GM08714 (cell line): ENCODE measurements around the gene SNCA.

Source experiments
- H3K4me3 ChIP-seq: fragments of 200-500 bp; sonication (Bioruptor generic); 2 replicates; pipeline ENCODE4 v1.5.1; 2014; ENCODE audit warnings: mild to moderate bottlenecking, low read length, inconsistent platforms
- ZNF274 ChIP-seq: IDR thresholded peaks from 2 replicates; pipeline ENCODE4 v1.6.1; 2012; ENCODE audit warnings: mild to moderate bottlenecking, low read depth, low read length

The SNCA gene

DNA sequence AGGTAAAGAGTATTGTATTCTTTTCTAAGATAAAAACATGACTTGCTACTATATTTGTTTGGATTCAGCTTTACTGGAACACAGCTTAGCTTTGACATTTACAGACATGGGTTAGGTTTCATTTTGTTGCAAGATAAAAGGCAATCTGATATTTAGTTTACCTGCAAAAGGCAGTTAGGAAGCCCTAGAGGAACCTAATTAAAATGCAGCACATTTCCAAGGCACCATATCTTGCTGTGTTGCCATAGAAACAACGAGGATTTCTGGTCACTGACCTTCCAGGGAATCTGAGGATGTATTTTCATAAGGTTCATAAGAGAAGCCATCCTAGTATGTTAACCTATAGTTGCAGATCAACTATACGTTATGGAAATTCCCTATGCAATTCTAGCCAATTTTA lies 116.0 kb downstream of the SNCA start:
- no peak for TF ChIP-seq ZNF274
- H3K4me3 ChIP-seq = no peak overlapping the region

DNA sequence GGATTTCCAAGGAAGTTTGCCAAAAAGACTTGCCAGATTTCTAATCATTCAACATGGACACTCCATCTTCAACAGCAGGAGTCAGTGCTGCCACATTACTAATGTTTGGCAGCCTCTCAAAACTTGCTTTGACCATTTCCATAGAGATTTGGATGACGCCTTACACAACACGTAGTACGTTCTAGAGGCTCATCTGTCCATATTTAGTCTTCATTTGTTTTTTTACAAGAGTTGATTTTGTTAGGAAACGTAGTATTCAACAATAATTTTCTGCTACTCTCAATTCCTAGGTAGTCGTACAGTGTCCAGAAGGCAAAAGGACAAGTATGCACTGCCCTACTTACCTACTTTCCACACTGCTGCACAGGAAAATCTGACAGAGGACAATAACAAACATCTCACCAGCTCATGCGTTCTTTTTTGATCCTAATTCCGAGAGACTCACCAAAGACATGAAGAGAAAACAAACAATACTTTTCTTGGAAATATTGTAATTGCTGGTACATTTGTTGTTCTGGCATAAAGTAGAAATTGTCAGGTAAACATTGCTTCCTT lies 117.3 kb downstream of the SNCA start:
- no peak for TF ChIP-seq ZNF274
- no peak overlapping the region for H3K4me3 ChIP-seq

- H3K4me3 ChIP-seq = no peak overlapping the region
- no peak for TF ChIP-seq ZNF274
Observed at GRCh38 chr4:89716893-89717292, 120.1 kb downstream of the SNCA start.

DNA sequence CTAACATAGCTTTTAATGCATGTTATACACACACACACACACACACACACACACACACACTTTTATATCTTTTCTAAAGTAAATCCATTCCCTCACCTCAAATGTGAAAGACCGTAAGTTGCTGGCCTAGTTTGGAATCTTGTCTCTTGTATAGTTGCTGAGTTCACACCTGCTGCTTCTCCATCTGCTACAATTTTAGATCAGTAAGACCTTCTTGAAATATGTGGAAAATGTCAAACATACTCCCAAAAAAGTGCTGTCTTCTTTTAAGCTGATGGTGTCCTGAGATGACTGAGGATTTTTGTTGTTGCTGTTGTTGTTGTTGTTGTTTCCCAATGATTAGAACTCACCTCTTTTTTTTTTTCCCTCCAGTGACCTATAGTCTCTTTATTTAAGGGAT lies 121.3 kb downstream of the SNCA start:
- no peak overlapping the region for H3K4me3 ChIP-seq
- TF ChIP-seq ZNF274 = no peak

DNA sequence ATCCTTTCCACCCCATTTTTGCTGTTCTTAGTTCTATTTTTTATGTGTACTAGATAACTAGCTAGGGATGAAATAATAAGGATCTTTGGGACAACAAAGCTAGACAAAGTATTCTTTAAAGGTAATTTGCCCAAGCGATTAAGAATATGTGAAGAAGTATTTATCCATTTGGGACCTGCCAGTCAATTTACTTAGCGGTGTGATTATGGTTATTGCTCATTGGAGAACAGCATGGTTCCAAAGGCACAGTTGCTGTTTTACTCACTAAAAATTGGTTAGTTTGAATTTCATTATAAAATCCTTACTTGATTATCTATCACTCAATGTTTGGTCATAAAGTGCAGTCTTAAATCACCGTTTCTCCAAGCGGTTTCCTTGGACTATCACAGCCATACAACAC lies 124.1 kb downstream of the SNCA start:
- no peak for TF ChIP-seq ZNF274
- H3K4me3 ChIP-seq = no peak overlapping the region

GRCh38 chr4:89712141-89712540 lies 124.8 kb downstream of the SNCA start:
- H3K4me3 ChIP-seq = no peak overlapping the region
- no peak for TF ChIP-seq ZNF274

GRCh38 chr4:89708903-89709421 lies 128.0 kb downstream of the SNCA start:
- no peak overlapping the region for H3K4me3 ChIP-seq
- no peak for TF ChIP-seq ZNF274

DNA sequence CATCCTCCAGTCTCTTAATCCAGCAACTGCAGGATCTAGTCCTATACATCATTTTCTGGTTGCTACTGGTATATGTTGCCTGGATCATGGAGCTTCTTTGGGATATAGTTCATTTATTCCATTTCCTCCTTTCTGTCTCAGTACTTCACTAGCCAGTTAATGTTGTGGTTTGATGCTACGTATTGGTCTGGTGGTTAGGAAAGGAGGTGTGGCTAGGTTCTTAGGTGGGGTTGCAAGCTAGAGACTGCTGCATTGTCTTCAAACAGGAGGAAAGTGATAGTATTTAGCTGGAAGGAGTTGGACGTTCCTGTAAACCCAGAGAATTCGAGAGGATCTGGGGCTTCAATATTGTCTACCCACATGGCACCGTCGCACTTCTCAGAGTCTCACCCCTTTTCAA lies 129.5 kb downstream of the SNCA start:
- no peak for TF ChIP-seq ZNF274
- no peak overlapping the region for H3K4me3 ChIP-seq

- H3K4me3 ChIP-seq = no peak overlapping the region
- no peak for TF ChIP-seq ZNF274
Observed at GRCh38 chr4:89704651-89705395, 132.1 kb downstream of the SNCA start.

DNA sequence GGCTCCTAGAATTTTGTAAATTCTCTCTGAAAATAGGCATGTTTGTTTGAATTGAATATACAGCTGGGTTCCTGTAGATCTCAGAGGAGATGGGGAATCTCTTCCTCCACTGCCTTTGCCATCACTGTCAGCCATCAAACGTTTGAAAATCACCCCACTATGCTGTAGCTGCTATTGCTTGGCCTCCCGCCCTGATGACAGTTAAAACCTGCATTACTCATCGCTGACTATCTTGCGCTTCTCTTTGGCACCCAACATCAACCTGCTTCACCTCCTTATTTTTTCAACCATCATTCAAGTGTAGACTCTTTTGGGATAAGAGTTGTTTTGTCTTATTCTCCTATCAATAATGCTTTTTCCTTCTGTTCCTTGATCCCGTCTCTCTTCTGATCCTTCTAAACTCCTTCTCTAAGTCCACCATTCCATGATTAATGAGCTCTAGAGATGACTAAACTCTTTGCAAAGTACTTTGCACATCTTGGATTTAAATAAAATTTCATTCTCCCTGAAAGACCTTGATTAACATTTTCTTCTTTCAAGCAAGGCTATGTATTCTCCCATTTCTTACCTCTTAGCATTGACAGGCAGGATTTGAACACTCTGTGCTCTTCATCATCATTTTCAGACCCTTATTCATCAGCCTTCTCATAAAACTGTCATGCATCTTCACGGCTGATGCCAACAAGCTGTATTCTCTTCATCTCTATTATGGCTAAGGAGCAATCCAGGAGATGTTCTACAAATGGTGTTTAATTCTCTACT lies 133.0 kb downstream of the SNCA start:
- TF ChIP-seq ZNF274 = no peak
- no peak overlapping the region for H3K4me3 ChIP-seq

- TF ChIP-seq ZNF274 = no peak
- H3K4me3 ChIP-seq = no peak overlapping the region
Observed at GRCh38 chr4:89700766-89701423, 136.1 kb downstream of the SNCA start.

- no peak for TF ChIP-seq ZNF274
- no peak overlapping the region for H3K4me3 ChIP-seq
Observed at GRCh38 chr4:89685690-89686089, 151.3 kb downstream of the SNCA start.

GRCh38 chr4:89685277-89685676 lies 151.7 kb downstream of the SNCA start:
- H3K4me3 ChIP-seq = no peak overlapping the region
- no peak for TF ChIP-seq ZNF274

- H3K4me3 ChIP-seq = no peak overlapping the region
- no peak for TF ChIP-seq ZNF274
Observed at GRCh38 chr4:89684536-89684935, 152.4 kb downstream of the SNCA start.

DNA sequence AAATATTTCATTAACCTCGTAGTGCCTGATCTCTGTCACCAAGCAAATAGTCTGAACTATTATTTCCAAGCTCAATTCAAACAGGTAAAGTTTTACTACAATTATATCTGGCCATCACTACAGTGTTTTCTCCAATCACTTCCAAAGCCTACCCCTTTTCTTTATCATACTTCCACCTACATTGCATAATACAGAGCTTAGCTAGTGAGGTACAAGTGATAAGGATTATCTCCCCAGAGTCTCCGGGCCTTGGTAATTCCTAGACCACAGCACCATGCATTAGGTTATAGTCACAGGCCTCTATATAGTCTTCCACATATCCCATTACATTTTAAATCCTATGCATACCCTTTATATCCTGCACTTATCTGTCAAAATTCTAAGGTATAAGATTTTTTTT lies 154.2 kb downstream of the SNCA start:
- TF ChIP-seq ZNF274 = no peak
- H3K4me3 ChIP-seq = no peak overlapping the region
